CD4-positive, alpha-beta T cell treated with Interleukin-2 at 100 ng/mL for 4 hours (primary cell): ENCODE measurements around the gene ALPL.
A peak's percentile ranks its signal among the peaks of the same experiment; 100 is the strongest.

Experiments
- DNase-seq: peaks from one replicate; pipeline ENCODE4 v3.0.0-alpha.2; 2020; ENCODE audit warnings: low spot score

Gene ALPL

DNA sequence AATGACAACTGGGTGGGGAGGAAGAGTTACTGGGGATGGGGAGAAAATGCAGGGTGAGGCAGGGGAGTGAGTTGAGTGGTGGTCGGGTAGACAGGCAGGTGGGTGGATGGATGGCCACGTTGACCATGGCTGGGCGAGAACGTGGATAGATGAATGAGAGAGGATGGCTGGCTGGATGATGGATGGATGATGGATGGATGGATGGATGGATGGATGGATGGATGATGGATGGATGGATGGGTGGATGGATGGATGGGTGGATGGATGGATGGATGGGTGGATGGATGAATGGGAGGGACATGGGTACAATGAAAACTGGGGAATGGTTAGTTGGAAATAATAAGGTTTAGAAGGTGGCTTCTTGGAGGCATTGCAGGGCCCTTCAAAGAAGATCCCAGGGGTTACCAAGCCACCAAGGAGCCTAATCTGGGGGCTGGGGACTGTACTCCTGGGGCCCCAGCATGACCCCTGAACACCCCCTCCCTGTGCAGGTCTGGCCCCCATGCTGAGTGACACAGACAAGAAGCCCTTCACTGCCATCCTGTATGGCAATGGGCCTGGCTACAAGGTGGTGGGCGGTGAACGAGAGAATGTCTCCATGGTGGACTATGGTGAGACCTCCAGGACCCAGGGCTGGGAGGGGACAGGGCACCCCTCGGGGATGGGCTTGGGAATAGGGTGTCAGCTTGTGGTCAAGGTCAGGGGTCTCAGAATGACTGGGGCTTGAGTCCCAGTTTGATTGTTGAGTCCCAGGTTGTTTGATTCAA, 67.0 kb downstream of the ALPL start:
- no peak for DNase-seq

DNA sequence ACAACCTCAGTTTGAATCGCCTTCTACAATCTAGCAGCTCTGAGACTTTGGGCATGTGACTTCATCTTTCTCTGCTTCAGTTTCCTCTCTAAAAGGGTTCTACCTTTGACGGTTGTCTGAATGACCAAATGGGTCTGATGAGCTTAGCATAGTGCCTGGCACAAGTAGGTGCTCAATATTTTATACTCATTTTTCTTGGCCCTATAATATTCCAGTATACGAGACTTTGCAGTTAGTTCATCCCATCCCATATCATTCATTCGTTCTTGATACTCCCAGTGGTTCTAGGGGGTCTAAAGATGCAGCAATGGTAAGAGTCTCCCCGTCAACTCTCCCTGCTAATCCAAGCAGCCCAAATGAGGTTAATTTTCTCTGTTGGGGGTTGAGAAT, 67.6 kb downstream of the ALPL start:
- DNase-seq = no peak

DNA sequence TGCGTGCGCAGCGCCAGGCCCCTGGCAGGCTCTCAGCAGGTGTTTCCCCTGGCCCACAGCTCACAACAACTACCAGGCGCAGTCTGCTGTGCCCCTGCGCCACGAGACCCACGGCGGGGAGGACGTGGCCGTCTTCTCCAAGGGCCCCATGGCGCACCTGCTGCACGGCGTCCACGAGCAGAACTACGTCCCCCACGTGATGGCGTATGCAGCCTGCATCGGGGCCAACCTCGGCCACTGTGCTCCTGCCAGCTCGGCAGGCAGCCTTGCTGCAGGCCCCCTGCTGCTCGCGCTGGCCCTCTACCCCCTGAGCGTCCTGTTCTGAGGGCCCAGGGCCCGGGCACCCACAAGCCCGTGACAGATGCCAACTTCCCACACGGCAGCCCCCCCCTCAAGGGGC, 68.1 kb downstream of the ALPL start:
- DNase-seq = no peak

DNA sequence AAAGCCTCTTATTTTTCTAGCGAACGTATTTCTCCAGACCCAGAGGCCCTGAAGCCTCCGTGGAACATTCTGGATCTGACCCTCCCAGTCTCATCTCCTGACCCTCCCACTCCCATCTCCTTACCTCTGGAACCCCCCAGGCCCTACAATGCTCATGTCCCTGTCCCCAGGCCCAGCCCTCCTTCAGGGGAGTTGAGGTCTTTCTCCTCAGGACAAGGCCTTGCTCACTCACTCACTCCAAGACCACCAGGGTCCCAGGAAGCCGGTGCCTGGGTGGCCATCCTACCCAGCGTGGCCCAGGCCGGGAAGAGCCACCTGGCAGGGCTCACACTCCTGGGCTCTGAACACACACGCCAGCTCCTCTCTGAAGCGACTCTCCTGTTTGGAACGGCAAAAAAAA, 68.7 kb downstream of the ALPL start:
- no peak for DNase-seq

DNA sequence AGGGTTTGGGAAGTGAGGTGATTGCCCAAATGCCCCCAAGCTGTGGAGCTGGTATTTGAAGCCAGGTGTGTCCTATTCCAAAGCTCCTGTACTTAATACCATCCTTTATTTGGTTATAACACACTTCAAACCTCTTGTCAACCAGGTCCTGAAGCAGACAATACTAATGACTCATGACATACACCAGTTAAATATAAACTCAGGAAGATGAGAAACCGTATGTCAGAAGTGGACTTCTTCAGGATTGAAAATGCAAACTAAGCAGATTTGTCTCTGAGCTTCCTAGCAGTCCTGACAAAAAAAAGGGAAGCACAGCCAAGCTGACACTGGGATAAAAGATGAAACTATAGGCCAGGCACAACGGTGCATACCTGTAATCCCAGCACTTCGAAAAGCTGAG, 70.6 kb downstream of the ALPL start:
- no peak for DNase-seq

DNA sequence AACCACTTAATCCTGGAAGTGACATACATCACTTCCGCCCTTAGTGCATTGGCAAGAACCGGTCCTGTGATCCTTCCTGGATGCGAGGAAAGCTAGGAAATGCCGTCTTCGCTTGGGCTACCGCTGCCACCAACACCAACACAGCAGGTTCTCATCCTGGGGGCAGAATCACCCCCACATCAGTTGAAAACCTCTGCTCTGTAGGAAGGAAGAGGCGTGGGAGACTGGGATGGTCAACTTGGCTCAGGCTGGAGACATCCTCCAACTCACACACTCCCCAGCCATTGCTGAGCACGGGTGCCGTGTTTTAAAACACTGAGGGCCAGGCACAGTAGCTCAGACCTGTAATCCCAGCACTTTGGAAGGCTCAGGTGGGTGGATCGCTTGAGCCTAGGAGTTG, 74.9 kb downstream of the ALPL start:
- no peak for DNase-seq

DNA sequence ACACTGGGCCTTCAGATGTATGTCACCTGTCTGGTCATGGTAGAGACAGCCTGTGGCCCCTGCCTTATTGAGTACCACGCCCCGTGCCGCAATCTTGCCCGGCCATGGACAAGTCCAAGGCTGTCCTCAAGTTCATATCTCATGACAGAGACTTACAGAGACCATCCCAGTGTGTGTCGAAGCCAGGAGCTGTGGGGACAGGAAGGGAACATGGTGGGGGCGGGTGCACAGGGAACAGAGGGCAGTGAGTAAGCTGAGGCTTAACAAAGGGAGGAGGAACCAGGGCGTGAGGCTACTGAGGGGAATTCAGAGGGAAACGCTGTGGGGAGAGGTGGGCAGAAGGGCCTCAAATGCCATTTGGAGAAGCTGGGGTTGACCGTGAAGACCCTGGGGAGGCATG, 75.8 kb downstream of the ALPL start:
- no peak for DNase-seq

DNA sequence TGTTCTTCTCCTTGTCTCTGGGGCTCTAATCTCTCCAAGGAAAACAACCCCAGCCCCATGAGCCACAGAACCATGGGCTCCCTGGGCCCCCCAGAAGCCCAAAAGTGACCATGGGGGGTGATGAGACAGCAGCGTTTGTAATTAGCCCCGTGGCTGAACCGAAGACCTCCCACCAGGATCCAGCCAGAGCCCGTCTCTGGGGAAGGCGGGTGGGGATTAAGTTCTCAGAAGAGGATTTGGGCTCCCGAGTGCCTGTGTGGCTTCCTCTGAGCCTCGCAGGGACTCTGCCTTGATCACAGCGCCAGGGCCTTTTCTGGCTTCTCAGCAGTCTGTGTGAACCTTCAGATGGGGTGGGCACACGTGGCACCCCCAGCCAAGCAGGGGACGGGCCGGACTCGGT, 77.0 kb downstream of the ALPL start:
- DNase-seq = no peak

DNA sequence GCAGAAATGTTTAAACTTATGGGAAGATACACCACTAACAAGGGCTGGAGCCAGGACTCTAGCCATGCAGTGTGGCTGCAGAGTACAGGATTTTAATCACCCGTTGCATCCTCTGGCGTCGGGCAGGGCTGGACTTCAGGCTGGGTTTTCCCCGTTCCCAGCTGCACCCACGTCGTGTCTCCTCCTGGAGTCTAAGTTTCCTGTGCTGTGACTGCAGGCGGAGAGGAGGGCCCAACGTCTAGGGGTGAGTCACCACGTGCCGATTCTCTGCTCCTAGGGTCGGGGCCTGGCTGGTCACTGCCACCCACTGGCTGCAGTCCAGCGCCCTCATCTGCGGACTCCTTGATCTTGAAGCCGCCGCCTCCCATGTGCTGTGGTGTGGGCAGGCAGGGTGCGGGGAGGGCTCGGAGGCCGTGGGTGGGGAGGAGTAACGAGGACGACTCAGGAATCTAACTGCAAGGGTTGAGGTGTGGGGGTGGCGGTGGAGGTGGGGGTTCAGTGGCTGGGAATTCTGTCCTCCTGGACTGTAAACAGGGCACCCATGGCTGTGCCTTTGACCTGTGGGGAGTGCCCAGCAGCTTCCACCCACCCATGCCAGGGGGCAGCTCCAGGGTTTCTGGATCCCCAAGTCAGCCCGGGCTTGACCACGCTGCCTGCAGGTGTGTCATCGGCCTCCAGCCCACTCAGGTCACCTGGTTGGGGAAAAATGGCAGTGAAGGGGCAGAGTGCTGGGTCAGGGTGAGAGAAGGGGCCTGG, 77.8 kb downstream of the ALPL start:
- no peak for DNase-seq

DNA sequence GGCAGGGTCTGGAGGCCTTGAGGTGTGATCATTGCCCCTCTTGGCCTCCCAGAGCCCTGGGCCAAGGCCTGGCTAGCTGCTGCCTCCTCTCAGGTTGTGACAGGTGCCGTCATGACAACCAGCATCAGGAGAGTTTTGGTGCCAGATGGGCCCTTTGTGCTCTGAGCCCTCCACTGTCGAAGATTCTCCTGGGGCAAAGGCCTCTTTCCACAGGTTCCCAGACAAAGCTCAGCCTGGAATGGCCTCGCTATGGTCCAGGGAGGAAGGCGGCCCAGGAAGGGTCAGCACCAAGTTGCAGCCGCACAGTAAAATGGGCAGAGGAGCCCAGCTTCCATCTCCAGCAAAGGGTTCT, 78.4 kb downstream of the ALPL start:
- no peak for DNase-seq

DNA sequence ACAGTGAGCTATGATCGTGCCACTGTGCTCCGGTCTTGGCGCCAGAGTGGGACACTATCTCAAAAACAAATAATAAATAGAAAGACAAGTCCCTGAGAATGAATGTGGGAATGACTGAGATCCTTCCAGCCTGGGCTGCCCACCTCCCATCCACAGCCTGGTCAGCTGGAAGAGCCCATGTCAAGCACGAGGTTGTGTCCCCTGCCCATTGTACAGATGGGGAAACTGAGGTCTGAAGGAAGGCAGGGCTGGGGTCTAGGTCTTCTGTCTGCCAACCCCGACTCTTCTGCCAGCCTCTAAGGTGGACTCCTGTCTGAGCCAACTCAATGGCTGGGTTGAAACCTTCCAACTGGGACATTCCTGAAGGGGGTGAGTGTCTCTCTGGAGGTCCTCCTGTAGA, 80.4 kb downstream of the ALPL start:
- DNase-seq = no peak

DNA sequence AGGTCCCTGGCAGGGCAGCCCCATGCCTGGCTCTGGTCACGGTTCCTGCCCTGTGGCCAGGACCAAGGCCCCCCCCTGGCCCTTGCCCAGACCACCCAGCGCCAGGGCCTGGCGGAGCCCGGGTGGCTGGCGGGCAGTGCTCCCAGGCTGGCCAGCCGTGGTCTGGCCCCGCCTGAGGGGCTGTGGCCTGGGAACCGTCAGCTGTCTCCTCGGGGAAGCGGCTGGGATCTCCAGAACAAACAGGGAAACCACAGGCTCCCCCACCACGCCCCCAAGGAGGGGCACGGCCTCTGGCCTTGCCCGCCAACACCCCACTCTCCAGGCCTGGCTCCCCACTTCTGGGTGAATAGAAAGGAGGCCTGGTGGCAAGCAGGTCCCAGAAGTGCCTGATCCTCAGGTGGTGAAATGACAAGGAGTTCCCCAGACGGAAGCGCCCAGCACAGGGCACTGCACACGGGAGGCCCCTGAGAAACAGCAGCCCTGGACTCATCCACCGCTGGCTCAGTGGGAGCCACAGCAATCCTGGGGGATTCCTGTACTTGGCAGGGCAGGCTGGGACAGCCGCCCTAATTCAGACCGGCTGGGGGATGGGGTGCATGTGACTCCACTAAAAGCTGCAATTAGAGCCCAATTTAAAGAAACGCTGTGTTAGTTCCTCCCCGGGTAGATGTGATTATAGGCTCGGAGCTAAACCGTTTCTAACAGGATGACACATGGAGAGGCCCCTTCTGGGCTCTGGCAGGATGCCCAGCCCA, 81.1 kb downstream of the ALPL start:
- DNase-seq = no peak

DNA sequence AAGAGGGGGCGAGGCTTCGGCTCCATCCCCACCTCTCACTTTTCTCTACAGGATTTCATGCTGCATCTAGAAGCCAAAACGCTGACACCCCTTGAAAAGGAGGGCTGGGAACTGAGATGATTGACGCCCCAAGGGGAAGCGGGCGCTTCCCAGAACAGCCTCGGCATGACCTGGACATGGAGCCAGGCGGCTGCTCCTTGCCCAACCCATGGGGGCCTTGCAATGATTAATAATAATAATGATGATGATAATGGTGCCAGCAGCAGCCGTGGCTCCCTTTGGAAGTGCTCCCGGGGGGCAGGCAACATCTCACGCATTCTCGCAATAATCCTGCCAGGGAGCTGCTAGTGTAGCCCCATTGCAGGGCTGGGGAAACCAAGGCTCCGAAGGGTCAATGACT, 81.7 kb downstream of the ALPL start:
- DNase-seq = no peak

DNA sequence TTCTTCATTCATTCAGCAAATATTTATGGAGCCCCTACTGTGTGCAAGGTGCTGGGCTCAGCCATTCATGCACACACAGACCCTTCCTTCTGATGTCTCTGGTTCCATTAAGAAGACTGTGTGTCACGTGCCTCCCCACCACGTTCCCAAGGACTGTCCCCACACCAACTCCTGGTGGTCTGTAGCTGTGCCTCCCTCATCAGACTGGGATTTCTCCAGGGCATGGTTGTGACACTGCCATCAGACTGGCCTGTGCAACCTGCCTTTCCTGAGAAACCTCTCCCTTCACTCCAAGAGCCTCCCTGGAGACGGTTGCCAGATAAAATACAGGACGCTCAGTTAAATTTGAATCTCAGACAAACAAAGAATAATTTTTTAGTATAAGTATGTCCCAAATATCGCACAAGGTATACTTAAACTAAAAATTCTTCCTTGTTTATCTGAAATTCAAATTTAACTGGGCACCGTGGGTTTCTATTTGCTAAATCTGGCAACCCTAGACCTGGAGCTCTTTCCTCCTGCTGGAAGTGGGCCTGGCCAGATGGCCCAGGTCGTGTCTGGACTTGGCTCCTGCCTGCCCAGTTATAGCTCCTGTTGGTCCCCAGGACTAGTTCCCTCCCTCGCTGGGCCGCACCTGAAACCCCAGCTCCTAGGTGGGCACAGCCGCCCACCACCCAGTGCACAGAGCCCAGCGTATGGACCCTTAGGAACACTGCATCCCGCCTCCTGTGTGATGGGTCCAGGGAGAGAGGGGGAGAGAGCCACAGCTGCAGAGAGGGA, 83.1 kb downstream of the ALPL start:
- DNase-seq = no peak

DNA sequence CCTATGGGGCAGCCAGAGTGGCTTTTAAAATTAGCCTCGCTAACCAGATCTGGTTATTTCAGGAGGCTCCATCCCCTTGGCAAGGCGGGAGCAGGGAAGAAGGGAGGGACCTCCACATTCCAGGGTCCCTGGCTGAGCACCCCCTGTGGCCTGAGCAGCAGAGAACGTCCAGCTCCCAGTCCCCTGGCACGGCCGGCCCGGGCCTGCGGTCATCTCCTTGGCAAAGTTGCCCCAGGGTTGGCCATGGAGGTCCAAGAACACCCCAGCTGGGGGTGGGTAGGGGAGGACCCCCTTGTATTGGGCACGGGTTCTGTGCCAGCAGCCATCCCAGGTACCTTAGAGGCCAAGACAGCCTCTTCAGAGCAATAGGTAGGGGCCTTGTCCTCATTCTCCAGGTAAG, 84.0 kb downstream of the ALPL start:
- no peak for DNase-seq

DNA sequence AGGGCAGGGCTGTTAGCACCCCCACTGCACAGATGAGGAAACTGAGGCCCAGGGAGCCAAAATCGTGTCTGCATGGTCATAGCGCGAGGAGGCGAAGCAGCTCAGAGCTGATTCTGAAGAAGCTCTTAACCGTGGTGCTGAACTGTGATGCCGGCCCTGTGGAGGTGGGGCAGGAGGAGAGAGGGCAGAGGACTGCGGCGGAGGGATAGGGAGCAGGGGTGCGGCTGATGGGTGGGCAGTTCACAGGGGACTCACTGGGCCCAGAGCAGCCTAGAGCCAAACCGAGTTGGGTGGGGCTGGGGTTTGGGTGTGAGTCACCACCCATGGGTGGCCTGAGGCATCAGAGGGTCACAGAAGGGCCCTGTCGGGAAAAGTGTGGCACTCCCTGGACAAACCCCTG, 85.3 kb downstream of the ALPL start:
- DNase-seq = no peak

DNA sequence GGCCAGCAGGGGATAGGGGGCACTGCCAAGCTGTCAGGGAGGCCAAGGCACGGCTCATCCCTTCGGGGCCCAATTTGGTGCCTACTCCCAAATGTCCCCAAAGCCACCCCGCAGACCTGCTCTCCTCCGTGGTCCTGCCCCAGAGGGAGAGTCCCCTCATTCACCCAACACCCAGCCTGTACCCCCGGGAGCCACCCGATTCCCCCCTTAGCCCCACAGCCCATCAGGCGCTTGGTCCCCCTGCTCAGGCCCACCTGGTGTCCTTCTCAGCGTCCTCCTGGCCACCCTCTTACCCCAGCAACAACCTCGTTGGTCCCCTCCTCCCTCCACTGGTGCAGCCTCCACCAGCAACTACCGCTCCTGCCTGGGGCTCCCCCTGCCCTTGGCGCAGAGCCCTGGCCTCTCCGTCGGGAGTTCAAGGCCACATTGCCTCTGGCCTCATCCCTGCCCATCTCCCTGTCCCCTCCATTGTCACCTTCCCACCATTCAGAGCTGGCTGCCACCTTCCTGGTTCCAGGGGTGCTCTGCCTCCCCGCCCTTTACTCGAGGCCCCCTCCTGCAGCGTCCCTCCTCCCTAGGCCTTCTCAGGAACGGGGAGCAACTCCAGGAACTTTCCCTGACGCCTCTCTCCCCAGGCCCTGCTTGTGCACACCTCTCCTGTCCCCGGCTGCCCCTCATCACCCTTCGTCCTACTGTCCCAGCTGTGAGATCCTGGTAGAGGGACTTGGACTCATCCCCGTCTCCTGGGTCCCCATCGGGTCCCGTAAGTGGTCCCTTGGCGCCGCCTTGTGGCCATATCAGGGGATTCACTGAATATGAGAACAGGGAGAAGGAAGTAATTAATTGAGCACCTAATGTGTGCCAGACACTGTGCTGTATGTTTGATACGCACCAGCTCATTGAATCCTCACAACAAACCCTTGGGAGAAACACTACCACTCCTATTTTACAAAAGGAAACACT, 86.0 kb downstream of the ALPL start:
- DNase-seq = peak; percentile 13

DNA sequence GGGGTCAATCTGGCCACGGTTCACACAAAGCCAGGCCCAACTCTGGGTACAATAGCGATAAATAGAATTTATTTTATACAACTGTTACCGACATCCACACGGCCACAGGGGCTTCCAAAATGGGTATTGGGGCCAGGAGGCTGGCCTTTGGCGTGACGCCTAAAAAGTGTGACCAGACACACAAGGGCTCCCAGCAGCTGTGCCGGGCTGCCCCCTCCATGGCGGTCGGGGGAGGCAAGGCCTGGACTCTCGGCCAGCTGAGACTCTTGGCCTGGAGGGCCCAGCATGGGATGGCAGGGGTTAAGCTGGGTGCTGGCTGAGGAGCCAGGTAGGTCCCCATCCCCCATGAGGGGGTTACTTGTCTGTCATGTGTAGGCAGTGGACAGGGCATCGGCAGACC, 87.0 kb downstream of the ALPL start:
- no peak for DNase-seq

DNA sequence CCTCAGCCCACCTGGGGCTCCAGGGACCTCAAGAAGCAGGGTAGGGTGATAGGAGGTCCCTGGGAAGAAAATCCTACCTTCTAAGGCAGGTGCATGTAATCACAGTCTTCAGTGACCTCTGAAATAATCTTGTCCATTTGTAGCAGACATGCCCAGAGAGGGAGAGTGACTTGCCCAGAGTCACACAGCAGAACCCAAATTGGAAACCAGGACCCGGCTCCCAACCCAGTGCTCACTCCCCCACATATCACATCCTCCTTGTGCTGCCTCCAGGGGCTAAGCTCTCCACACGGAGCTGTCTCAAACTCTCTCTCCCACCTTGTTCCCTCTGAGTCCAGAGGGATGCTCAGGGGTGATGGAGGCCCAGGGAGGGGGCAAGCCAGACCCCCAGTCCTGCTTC, 87.4 kb downstream of the ALPL start:
- no peak for DNase-seq

DNA sequence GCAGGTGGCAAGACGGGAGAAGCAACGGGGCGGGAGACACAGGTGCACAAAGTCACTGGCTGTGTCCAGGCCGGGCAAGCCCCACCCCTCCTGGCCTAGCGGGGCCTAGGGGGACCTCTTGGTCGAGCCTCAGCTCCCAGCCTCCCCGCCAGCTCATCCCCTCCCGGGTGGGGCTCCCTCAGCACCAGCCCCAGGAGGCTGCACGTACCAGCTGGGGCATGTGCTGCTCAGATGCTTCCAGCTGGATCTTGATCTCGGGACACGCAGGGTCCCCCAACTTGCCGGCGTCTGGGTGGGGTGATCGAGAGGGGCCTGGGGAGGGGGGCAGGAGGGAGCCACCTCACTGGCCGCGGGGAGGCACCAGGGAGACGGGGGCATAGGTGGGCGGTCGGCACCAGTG, 88.5 kb downstream of the ALPL start:
- DNase-seq = no peak

DNA sequence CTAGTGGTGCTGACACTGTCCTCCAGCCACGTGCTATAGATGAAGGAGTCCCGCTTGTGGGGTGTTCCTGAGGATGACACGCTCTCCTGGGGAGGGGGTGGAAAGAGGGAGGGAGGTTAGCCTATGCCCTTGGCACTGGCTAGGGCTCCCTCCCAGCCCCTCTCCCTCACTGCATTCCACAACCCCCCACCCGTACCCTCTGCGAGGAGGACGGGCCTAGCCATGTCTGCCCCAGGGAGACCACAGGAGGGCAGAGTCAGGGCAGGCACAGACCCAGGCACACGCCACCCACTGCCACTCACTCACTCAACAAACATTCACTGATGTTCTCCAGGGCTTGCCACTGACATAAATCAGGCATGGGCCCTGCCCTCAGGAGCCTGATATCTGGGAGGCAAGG, 89.2 kb downstream of the ALPL start:
- no peak for DNase-seq
